HepG2 (cell line): Measurements from ENCODE around the gene PCIF1. TPM values are rescaled to one million over a fixed set of nuclear protein-coding genes. Genes with fewer than 3 reads are reported as not detected.

Experiments used
- AFF4 ChIP-seq: sonication (generic); formaldehyde crosslinking; IDR thresholded peaks from 2 replicates; pipeline ENCODE4 v1.4.0; 2020; ENCODE audit warnings: missing genetic modification reagents
- ZNF124 ChIP-seq: sonication (generic); formaldehyde crosslinking; IDR thresholded peaks from 2 replicates; pipeline ENCODE4 v1.4.0; 2020; ENCODE audit warnings: missing genetic modification reagents
- polyA plus RNA-seq, 8 experiments: library from polyadenylated mRNA; depleted of rRNA in 3 of 8; stranded (reverse) in 7 of 8; unstranded in 1 of 8; fragments of >200 nt; fragmentation: Illumina TruSeq in 4 of 8; extraction: Trizol in 4 of 8; gene quantifications; 2 replicates each; pipeline versions ENCODE4 v1.2.1 to v1.2.3, GENCODE V29; 2011 to 2016; ENCODE audit warnings: low read depth in 4 of 8, missing spikeins in 1 of 8, mixed read lengths in 1 of 8; ENCODE audit not compliant: insufficient read depth in 1 of 8
- total RNA-seq, 5 experiments: library from RNA; depleted of rRNA; stranded (reverse); fragments of >200 nt; fragmentation: Illumina TruSeq; extraction: Trizol; gene quantifications; 2 replicates each; pipeline ENCODE4 v1.2.3, GENCODE V29; 2016; ENCODE audit warnings: low read depth in 1 of 5
- TF ChIP-seq, protein P1 (sequence below): sonication (generic); formaldehyde crosslinking; conservative IDR thresholded peaks from 2 replicates; pipeline ENCODE4 v1.5.0; 2020; ENCODE audit warnings: missing genetic modification reagents
- TF ChIP-seq, protein P2 (sequence below): sonication (generic); formaldehyde crosslinking; conservative IDR thresholded peaks from 2 replicates; pipeline ENCODE4 v1.4.0; 2020; ENCODE audit warnings: missing genetic modification reagents

The PCIF1 gene
- total and polyA plus RNA-seq, 2 of the 13 experiments (the other 11 are each of a cell fraction or from before 2014, with no cell fraction given) = 20.9 to 24.4 TPM

DNA sequence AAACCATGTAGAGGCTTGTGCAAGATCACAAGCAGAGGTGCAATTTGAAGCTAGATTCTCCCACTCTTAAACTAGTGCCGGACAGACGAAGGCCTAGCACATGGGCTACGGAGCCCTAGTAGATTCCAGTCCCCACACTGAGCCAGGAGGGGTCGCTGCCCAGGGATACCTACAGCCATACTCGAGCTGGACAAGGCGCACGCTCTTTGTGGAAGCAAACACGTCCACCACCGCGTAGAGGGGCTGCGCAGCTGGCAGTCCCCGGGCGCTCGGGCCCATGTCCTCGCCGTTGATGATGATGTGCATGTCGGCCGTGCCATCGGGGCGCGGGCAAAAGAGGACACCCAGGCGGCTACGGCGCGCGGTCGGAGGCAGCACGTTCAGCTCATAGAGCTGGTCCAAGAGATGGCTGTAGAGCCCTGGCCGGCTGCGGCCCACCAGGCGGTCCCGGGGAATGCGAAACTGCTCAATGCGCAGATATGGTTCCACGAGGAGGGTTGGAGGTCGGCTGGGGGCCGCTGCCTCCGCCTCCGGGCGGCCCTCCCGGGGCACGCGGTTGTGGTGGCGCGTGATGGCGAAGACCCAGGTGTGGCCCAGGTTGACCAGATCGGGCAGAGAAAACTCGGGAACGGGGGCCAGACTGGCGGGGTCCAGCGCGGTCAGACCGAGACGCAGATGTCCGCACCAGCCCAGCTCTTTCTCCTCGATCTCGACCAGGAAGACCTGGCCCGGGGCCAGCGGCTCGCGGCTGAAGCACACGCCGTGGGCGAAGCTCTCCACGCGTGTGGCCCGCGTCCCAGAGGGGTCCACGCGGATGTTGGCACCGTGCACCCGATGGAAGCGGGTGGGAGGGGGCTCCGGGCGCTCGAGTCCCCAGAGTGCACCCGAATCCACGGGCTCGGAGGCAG lies 44.2 kb upstream of the PCIF1 start (continued):
- no peak; the same call in 1 of the 2 replicates for TF ChIP-seq AFF4 (CRISPR knock-in tag)
- TF ChIP-seq ZNF124 = peak; percentile 42; the same call in 1 of the 2 replicates
- TF ChIP-seq, protein P1, sequence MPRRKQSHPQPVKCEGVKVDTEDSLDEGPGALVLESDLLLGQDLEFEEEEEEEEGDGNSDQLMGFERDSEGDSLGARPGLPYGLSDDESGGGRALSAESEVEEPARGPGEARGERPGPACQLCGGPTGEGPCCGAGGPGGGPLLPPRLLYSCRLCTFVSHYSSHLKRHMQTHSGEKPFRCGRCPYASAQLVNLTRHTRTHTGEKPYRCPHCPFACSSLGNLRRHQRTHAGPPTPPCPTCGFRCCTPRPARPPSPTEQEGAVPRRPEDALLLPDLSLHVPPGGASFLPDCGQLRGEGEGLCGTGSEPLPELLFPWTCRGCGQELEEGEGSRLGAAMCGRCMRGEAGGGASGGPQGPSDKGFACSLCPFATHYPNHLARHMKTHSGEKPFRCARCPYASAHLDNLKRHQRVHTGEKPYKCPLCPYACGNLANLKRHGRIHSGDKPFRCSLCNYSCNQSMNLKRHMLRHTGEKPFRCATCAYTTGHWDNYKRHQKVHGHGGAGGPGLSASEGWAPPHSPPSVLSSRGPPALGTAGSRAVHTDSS (CRISPR knock-in tag) = peak; percentile 93
- TF ChIP-seq, protein P2, sequence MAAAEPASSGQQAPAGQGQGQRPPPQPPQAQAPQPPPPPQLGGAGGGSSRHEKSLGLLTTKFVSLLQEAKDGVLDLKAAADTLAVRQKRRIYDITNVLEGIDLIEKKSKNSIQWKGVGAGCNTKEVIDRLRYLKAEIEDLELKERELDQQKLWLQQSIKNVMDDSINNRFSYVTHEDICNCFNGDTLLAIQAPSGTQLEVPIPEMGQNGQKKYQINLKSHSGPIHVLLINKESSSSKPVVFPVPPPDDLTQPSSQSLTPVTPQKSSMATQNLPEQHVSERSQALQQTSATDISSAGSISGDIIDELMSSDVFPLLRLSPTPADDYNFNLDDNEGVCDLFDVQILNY (CRISPR knock-in tag) = peak; percentile 43
